HL-60 (cell line): ENCODE results near the gene CACNA1C.

Experiments
- DNase-seq, 2 experiments: peaks; one replicate each; pipeline ENCODE4 v3.0.0-alpha.2; 2010 to 2020; ENCODE audit warnings: low read depth in 1 of 2, low spot score in 1 of 2
- H3K27ac ChIP-seq: fragments of 250-450 bp; sonication (Bioruptor Pico); replicated peaks from 2 replicates; pipeline ENCODE4 v1.5.1; 2020; ENCODE audit warnings: mild to moderate bottlenecking, moderate library complexity
- H3K27me3 ChIP-seq: fragments of 250-450 bp; sonication (Bioruptor Pico); 2 replicates; pipeline ENCODE4 v1.5.1; 2021; ENCODE audit warnings: mild to moderate bottlenecking, moderate library complexity; ENCODE audit not compliant: insufficient read depth, poor library complexity, severe bottlenecking
- H3K4me3 ChIP-seq: replicated peaks from 2 replicates; pipeline ENCODE4 v1.5.1; 2011; ENCODE audit warnings: mild to moderate bottlenecking, control low read depth, low read length; ENCODE audit not compliant: insufficient read depth
- GABPA ChIP-seq: IDR thresholded peaks from 2 replicates; pipeline ENCODE4 v1.6.1; 2012; ENCODE audit warnings: low read depth
- POLR2AphosphoS5 ChIP-seq: IDR thresholded peaks from 2 replicates; pipeline ENCODE4 v1.6.1; 2012; ENCODE audit warnings: low read depth
- SPI1 ChIP-seq: IDR thresholded peaks from 2 replicates; pipeline ENCODE4 v1.6.1; 2012; ENCODE audit warnings: low read depth, mild to moderate bottlenecking, borderline replicate concordance
- TF ChIP-seq, protein P1 (sequence below): IDR thresholded peaks from one replicate; pipeline ENCODE4 v1.5.1; 2011; ENCODE audit warnings: low read length, control low read depth, inconsistent platforms; ENCODE audit not compliant: insufficient read depth
- TF ChIP-seq, protein P2 (sequence below): IDR thresholded peaks from 2 replicates; pipeline ENCODE4 v1.6.1; 2012; ENCODE audit warnings: low read depth; ENCODE audit not compliant: insufficient replicate concordance

CACNA1C gene

DNA sequence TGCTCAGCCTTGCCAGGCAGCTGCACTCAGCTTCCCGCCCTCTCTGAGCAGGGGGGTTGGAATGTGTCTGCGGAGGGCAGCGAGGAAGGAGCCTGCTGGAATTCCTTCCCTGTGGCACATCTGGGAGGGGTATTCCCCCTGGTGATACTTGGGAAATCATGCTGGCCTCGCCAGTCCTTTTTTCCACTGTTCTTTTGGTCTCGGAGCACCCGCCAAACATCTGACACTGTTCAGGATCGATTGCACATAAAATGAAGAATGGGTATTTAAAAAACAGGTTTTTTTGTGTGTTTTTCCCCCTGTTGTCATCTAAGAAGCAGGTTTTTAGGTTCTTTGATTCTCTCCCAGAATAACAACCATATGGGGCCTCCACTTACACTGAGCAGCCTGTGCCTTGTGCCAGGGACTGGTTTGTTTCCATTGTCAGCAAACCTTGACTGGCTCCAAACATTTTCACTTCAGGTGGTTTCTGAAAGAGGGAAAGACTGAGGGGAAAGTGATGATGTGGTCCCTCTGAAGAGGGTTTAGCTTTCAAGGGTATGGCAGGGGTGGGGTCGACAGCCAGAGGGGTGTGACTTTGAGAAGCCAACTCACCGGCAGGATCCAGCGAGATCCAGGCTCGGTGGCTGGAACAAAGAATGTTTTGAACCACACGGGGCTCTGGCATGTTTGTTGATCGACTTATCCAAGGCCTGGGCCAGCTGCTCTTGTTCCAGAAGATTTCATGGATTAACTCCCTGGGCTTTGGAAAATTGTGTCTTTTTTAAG, 215.1 kb downstream of the CACNA1C start:
- H3K27ac ChIP-seq = no peak overlapping the region
- TF ChIP-seq GABPA (no peak), POLR2AphosphoS5 (no peak), SPI1 (no peak)
- TF ChIP-seq, protein P1, sequence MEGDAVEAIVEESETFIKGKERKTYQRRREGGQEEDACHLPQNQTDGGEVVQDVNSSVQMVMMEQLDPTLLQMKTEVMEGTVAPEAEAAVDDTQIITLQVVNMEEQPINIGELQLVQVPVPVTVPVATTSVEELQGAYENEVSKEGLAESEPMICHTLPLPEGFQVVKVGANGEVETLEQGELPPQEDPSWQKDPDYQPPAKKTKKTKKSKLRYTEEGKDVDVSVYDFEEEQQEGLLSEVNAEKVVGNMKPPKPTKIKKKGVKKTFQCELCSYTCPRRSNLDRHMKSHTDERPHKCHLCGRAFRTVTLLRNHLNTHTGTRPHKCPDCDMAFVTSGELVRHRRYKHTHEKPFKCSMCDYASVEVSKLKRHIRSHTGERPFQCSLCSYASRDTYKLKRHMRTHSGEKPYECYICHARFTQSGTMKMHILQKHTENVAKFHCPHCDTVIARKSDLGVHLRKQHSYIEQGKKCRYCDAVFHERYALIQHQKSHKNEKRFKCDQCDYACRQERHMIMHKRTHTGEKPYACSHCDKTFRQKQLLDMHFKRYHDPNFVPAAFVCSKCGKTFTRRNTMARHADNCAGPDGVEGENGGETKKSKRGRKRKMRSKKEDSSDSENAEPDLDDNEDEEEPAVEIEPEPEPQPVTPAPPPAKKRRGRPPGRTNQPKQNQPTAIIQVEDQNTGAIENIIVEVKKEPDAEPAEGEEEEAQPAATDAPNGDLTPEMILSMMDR = no peak
- TF ChIP-seq, protein P2, sequence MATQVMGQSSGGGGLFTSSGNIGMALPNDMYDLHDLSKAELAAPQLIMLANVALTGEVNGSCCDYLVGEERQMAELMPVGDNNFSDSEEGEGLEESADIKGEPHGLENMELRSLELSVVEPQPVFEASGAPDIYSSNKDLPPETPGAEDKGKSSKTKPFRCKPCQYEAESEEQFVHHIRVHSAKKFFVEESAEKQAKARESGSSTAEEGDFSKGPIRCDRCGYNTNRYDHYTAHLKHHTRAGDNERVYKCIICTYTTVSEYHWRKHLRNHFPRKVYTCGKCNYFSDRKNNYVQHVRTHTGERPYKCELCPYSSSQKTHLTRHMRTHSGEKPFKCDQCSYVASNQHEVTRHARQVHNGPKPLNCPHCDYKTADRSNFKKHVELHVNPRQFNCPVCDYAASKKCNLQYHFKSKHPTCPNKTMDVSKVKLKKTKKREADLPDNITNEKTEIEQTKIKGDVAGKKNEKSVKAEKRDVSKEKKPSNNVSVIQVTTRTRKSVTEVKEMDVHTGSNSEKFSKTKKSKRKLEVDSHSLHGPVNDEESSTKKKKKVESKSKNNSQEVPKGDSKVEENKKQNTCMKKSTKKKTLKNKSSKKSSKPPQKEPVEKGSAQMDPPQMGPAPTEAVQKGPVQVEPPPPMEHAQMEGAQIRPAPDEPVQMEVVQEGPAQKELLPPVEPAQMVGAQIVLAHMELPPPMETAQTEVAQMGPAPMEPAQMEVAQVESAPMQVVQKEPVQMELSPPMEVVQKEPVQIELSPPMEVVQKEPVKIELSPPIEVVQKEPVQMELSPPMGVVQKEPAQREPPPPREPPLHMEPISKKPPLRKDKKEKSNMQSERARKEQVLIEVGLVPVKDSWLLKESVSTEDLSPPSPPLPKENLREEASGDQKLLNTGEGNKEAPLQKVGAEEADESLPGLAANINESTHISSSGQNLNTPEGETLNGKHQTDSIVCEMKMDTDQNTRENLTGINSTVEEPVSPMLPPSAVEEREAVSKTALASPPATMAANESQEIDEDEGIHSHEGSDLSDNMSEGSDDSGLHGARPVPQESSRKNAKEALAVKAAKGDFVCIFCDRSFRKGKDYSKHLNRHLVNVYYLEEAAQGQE = no peak
- no peak for DNase-seq
- H3K27me3 ChIP-seq = no peaks in the 10 kb centered on the region
- H3K4me3 ChIP-seq = no peak overlapping the region

DNA sequence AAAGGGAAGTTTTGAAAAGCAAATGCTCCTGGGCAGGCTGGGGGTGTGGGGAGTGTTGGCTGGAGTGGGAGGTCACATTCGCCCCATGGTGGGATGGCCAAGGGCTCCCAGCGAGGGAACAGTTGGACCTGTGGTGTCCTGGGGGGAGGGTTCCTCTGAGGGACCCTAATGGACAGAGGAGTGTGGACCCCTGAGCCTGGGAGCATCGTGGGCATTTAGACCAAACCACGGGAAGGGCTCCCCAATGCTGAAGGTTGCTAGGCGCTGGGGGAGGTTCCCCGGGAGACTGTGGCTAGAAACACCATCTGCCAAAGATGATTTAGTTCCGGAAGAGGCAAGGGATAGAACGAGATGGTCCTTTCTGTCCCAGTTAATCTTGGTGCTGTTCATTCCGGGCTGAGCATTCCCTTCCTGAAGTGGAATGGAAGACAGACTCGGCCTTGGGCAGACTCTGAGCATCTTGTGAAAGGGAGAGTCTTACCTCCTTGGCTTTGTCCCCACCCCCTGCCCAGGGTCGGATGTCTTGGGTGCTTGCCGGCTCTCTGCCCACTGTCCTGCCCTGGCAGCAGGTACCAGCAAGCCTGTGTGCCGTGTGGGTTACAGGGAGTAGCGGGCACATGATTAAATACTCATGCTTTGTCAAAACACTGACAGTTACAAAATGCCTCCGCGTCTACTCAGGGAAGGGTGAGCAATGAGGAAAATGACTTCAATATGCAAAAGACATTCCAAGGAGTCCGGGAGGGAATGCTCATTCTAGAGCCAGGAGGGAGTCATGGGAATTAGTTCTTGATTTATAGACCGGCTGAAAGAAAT, 215.9 kb downstream of the CACNA1C start:
- TF ChIP-seq, protein P1 = no peak
- TF ChIP-seq, protein P2 = no peak
- no peak for TF ChIP-seq SPI1
- no peak for TF ChIP-seq POLR2AphosphoS5
- TF ChIP-seq GABPA = no peak
- no peak overlapping the region for H3K27ac ChIP-seq
- no peak for DNase-seq
- no peaks in the 10 kb centered on the region for H3K27me3 ChIP-seq
- H3K4me3 ChIP-seq = no peak overlapping the region

DNA sequence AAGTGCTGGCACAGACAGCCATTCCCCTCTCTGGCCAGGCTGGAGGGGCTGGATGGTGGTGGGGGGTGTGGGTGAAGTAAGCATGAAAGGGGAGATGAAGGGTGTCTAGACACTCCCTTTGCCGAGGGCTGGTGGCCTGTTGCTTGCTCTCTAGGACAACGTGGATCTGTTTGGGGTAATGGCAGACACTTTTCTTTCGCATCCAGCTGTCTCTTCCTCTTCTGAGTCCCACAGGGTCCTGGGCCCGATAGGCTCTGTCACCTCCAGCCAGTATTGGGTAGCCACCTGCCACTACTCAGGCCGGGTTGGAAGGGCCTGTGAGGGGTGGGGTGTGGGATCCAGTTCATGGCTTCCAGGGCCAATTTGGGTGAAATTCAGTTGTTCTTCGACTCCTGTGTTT, 218.1 kb downstream of the CACNA1C start:
- Histone ChIP-seq H3K27ac (no peak overlapping the region), H3K4me3 (no peak overlapping the region), H3K27me3 (no peaks in the 10 kb centered on the region)
- TF ChIP-seq, protein P1 = no peak
- TF ChIP-seq, protein P2 = no peak
- TF ChIP-seq POLR2AphosphoS5 (no peak), GABPA (no peak), SPI1 (no peak)
- no peak for DNase-seq
